ENCODE results near the gene TBC1D9.

The TBC1D9 gene

DNA sequence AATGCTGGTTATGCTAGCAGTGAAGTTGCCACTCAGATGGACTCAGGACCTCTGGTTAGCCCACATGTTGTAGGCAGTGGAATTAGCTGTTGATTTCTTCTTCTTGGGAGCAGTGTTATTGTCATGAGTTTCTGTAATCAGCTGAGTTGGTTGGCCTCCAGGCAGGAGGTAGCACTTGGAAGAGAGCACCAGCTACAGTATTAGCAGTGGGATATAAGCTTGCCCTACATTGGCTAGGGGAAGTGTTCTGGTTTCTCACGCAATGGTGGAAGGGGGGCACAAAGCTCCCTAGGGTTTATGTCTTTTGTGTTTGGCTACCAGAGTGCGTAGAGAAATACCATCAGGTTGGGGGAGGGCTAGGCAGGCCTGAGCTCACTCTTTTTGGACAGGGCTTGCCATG lies 153.5 kb downstream of the TBC1D9 start:
- CTCF ChIA-PET: interaction anchor here (1.1 kb wide), 1 partner anchor 243 kb away, joined by 3 read pairs; no protein-coding TSS in a partner anchor
- DNase-seq (ENCODE audit: low spot score): no peak
- POLR2A ChIA-PET (ENCODE audit: low non-redundant PET): no interaction called here

DNA sequence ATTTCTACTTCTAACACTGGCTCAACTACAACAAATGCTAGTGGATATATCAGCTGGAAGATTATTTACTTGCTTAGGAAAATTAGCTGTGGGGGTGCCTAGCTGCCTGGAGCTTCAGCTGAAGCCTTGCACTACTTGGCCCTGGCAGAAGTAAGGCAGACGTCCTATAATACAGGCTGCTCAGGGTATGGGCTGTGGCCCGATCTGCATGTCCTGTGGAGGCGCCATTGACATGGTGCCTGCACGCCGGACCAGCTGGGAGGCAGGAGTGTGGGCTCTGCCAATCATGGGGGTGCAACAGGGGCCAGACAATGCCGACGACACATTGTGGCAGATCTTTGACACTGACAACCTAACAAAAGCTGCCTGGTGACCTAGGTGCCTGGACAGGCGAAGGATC lies 155.8 kb downstream of the TBC1D9 start:
- no peak overlapping the region for H3K27ac ChIP-seq
- DNase-seq (ENCODE audit: low spot score): no peak
- ChIA-PET POLR2A (ENCODE audit: low non-redundant PET) (no interaction called here), CTCF (interaction anchor here (0.7 to 1.4 kb wide), 2 partner anchors 9 to 240 kb away, joined by 4 read pairs; no protein-coding TSS in a partner anchor)
- TF ChIP-seq, protein P1, sequence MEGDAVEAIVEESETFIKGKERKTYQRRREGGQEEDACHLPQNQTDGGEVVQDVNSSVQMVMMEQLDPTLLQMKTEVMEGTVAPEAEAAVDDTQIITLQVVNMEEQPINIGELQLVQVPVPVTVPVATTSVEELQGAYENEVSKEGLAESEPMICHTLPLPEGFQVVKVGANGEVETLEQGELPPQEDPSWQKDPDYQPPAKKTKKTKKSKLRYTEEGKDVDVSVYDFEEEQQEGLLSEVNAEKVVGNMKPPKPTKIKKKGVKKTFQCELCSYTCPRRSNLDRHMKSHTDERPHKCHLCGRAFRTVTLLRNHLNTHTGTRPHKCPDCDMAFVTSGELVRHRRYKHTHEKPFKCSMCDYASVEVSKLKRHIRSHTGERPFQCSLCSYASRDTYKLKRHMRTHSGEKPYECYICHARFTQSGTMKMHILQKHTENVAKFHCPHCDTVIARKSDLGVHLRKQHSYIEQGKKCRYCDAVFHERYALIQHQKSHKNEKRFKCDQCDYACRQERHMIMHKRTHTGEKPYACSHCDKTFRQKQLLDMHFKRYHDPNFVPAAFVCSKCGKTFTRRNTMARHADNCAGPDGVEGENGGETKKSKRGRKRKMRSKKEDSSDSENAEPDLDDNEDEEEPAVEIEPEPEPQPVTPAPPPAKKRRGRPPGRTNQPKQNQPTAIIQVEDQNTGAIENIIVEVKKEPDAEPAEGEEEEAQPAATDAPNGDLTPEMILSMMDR (conservative IDR thresholded peaks at IDR 0.05; ENCODE audit: low read depth): no peak

More for the DNA sequence above, 153.5 kb downstream of the TBC1D9 start:
- H3K27ac ChIP-seq: no peak overlapping the region
- TF ChIP-seq, protein P1 (conservative IDR thresholded peaks at IDR 0.05; ENCODE audit: low read depth): no peak

DNA sequence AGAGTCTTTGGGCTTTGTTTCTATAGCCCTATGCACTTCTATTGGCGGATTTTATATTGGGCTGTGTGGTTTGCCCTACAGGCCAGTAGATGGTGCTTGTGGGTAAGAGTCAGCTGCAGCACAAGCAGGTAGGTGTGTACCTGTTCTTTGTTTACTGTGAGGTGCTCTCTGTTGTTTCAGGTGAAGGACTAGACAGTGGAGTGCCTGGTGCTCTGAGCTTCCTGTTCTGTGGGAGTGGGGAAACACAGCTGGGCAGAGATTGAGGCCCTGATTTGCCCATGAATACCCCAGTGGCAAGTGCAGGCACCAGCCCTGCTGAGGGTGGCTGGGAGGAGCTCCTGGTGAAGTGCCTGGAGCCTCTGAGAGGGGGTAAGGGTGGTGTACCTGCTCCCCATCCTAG lies 161.1 kb downstream of the TBC1D9 start:
- ChIA-PET POLR2A (ENCODE audit: low non-redundant PET) (no interaction called here), CTCF (interaction anchor here (0.5 to 1.6 kb wide), 3 partner anchors 256 to 564 kb away, joined by 3 to 6 read pairs (median 4); no protein-coding TSS in a partner anchor)
- peak; percentile 24 for DNase-seq (ENCODE audit: low spot score)
- TF ChIP-seq, protein P1 (conservative IDR thresholded peaks at IDR 0.05; ENCODE audit: low read depth): no peak
- no peak overlapping the region for H3K27ac ChIP-seq

DNA sequence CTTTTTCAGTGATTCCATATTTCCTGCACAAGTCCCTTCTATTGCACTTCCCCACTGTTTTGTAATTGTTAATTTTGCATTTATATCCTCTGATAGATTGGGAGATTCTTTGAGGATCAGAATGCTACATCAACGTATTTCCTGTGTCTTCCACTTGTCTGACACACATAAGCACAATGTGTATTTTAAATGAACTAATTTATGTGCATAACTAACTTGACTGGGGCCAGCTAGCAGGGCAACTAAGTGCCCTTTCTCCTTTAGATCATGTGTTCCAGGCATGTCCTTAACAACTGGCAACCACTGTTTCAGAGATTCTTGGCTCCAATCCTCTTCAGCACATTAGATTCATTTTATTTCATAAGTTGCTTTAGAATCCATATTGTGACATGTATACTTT lies 171.7 kb downstream of the TBC1D9 start:
- DNase-seq (ENCODE audit: low spot score): no peak
- no peak overlapping the region for H3K27ac ChIP-seq
- TF ChIP-seq, protein P1 (conservative IDR thresholded peaks at IDR 0.05; ENCODE audit: low read depth): no peak
- ChIA-PET CTCF (no interaction called here), POLR2A (ENCODE audit: low non-redundant PET) (no interaction called here)

DNA sequence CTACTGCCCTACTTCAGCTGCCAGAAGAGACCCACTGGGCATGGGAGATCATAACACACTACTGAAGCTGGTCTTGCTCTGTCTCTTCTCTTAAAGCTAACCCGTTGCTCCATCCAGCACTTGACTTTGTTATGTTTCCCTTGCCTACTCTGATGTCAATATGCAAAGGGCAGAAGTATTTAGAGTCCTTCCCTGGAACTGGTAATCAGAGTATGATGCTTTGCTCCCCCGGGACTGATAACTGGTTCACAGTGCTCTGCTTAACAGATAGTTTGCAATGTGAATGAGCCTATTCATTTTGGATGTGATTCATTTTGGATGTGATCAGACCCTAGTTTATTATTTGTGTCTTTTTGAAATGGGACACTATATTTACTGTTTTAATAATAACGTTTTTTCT lies 175.1 kb downstream of the TBC1D9 start:
- POLR2A ChIA-PET (ENCODE audit: low non-redundant PET): no interaction called here
- TF ChIP-seq, protein P1 (conservative IDR thresholded peaks at IDR 0.05; ENCODE audit: low read depth): no peak
- CTCF ChIA-PET: interaction anchor here (0.8 kb wide), 1 partner anchor 16 kb away, joined by 3 read pairs; no protein-coding TSS in a partner anchor
- DNase-seq (ENCODE audit: low spot score): no peak
- H3K27ac ChIP-seq: no peak overlapping the region

DNA sequence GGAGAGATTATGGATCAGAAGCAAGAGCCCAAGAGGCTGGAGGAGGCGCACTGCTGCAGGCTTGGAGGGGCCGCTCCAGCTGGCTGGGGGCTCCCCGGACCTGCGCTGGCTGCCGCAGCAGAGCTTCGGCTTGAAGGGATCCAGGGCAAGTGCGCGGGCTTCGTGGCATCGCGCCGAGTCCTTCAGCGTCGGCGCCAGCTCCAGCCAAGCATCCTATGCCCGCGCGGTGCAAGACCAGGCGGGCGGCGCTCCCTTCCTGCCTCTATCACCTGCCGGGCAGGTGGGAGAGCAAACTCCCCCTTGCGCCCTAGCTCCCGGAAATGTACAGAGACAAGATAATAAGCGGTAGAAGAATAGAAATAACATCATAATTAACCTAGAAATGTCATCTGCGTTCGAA lies 176.9 kb downstream of the TBC1D9 start:
- CTCF ChIA-PET: interaction anchor here (0.5 to 2.0 kb wide), 2 partner anchors 220 kb away, joined by 4 to 6 read pairs; no protein-coding TSS in a partner anchor
- no peak overlapping the region for H3K27ac ChIP-seq
- no peak for DNase-seq (ENCODE audit: low spot score)
- POLR2A ChIA-PET (ENCODE audit: low non-redundant PET): no interaction called here
- TF ChIP-seq, protein P1 (conservative IDR thresholded peaks at IDR 0.05; ENCODE audit: low read depth): no peak
